Activated CD8-positive, alpha-beta memory T cell treated with anti-CD3 and anti-CD28 coated beads, Interleukin-2, amount 50 U/mL, for 1 hour (primary cell): Measurements from ENCODE around the gene TIMM50.
A peak's percentile ranks its signal among the peaks of the same experiment; 100 is the strongest.
"Not testable (repeated sequence)": the region's sequence is repeated elsewhere in the genome, so short reads cannot be mapped to it uniquely, and the experiment has no call there.

Experiments
- DNase-seq: peaks from one replicate; pipeline ENCODE4 v3.0.0-alpha.2; 2020; ENCODE audit errors: extremely low read depth

The TIMM50 gene

GRCh38 chr19:39480337-39481228, at the start of gene TIMM50:
Gene TIMM50, plus strand, starts transcription at chr19:39480838. Its CDS starts 16 bp downstream, at chr19:39480854.
- DNase-seq, result peak; percentile 90

GRCh38 chr19:39432677-39433025, 48.0 kb upstream of the TIMM50 start:
- DNase-seq, result no peak

DNA sequence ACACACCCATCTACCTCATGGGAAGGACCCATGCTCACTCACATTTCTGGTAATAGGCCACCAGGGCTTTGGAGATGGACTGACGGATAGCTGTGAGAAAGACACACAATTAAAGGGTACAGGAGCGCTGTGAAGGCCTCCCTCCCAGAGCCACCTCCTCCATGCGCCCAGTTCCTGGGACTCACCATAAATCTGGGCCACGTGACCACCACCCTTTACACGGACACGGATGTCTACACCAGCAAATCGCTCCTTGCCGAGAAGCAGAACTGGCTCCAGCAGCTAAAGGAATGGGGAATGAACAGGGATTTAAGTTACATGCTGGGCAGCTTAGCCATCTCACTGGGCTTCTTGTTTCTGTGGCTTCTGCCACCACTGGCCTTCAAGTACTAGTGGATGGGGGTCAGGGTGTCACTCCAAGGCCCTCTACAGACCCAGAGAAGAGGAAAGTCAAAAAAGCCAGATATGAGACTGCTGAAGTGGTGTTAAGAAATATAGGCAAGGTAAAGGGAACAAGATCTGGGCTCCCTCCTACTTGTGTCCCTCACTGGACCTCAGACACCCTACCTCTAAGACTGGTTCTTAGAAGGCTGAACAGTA, 47.1 kb upstream of the TIMM50 start:
- DNase-seq, result no peak

- DNase-seq, result no peak
Observed at GRCh38 chr19:39434123-39435076, 46.2 kb upstream of the TIMM50 start.

GRCh38 chr19:39435499-39436349, 44.9 kb upstream of the TIMM50 start, which contains the start of gene RPS16:
Gene RPS16, minus strand, starts transcription at chr19:39435949. Its CDS starts 54 bp downstream, at chr19:39435895.
- DNase-seq, result peak; percentile 98

DNA sequence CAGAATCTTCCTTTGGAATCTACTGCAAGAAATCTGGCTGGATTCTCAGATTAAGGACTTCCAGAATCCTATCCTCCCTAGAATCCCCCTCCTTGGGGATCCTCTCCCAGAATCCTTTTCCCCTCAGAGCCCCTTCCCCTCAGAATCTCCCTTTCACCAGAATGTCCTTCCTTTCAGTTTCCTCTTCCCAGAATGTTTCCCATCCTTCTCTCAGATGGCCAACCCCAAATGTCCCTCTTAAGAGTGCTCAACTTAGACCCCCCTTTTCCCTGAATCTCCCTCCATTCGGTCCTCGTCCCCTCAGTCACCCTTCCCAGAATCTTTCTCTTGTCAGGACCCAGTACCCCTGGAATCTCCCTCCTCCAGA, 44.3 kb upstream of the TIMM50 start:
- no peak for DNase-seq

DNA sequence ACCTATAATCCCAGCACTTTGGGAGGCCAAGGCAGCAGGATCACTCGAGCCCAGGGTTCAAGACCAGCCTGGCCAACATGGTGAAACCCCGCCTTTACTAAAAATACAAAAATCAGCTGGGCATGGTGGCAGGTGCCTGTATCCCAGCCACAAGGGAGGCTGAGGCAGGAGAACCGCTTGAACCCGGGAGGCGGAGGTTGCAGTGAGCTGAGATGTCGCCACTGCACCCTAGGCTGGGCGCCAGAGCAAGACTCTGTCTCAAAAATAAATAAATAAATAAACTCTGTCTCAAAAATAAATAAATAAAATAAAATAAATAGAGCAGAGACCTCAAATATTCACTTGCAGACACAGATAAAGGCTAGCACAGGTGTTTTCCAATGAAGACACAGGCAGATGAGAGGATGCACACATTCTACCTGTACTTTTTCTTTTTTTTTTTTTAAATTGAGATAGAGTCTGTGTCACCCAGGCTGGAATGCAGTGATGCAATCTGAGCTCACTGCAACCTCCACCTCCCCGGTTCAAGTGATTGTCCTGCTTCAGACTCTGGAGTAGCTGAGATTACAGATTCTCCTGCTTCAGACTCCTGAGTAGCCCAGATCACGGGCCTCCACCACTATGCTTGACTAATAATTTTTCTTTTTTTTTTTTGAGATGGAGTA, 42.2 kb upstream of the TIMM50 start:
- DNase-seq, result no peak

DNA sequence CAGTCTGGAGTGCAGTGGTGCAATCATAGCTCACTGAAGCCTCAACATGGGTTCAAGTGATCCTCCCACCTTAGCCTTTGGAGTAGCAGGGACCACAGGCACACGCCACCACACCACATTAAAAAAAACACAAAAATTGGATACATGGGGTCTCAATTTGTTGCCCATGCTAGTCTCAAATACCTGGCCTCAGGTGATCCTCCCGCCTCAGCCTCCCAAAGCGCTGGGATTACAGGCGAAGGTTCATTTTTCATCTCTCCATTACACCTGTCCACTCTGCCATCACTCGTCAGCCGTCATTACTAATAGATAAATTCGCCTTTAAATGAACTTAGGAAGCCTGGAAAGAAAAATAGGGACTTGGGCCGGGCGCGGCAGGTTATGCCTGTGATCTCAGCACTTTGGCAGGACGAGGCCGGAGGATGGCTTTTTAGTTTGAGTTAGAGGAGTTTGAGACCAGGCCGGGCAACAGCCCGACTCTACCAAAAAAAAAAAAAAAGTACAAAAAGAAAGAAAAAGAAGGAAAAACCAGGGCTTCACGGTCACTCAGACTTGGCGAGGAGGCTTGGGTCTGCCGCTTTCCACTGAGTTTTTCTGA, 35.9 kb upstream of the TIMM50 start:
- no peak for DNase-seq

DNA sequence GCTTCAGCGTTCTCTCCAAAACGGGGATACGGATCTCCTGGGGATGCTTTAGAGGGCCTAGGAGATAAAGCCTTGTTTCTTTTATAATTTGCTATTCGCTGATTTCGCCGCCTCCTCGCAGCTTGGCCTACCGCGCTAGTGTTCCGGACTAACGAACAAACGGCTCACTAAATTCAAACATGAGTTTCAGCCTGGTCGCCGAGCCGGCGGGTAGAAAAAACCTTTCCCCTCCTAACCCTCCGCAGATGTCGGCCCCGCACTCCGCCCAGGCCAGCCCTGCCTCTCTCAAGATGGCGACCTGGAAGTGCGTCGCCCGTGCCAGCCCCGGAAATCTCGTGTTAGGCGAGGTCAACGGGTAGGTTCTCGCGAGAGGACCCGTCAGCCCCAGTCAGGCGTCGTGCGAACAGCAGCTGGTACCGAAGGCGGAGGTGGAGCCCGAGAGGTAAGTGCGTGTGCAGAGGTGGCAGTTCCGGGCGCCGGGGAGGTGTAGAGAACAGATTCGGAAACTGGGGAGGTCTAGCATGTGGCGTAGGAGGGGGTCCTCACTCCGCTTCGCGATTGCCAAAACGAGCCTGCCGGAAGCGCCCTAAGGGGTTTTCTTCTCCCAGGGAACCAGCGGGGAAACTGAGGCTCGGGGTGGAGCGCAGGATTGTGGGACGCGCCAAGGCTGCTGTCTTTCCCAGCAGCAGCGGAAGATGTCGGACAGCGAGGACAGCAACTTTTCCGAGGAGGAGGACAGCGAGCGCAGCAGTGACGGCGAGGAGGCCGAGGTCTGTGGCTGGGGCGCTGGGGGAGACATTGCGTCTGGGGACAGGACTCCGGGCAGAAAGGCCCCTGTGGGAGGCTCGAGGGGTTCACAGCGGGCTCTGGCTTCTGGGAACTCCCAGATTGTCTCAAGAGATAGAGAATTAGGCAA, 35.2 kb upstream of the TIMM50 start, which contains the start of gene SUPT5H:
TSS of gene SUPT5H (plus strand) at position 387 of the 916 bp plus-strand sequence. CDS start at position 696, 309 bp downstream.
- peak; percentile 95 for DNase-seq

DNA sequence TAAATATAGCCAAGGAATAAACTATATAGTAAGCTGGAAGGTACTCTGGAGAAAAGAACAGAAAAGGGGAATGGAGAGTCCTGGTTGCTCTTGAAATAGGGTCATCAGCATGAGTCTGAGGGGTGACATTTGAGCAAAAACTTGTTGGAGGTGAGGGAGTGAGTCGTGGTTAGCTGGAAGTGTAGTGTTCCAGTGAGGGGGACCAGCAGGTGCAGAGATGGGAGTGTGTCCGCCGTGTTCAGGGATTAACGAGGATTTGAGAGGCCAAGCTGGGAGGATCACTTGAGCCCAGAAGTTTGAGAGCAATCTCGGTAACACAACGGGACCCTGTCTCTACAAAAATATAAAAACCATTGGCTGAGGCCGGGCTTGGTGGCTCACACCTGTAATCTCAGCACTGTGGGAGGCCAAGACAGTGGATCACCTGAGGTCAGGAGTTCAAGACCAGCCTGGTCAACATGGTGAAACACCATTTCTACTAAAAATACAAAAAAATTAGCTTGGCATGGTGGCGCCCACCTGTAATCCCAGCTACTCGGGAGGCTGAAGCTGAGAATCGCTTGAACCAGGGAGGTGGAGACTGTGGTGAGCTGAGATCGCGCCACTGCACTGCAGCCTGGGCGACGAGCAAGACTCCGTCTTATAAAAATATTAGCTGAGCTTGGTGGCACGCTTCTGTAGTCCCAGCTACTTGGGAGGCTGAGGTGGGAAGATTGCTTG, 34.1 kb upstream of the TIMM50 start:
- no peak for DNase-seq

DNA sequence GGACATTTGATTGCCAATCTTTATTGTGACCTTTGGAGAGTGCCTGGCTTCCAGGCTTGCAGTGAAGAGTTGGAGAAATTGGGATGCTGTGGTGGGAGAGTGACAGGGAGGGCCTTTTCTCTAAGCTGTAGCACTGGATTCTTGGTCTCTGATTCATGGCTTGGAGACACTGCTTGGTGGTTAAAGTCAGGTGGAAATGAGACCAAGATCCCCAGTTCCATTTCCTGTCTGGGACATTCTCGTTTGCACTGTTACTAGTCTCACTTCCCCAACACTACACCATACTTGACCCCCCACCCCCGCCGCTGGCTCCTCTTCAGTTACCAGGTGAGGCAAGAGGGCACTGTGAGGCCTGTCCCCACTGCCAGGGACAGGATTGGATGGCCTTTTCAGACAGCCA, 32.4 kb upstream of the TIMM50 start:
- DNase-seq, result no peak

GRCh38 chr19:39449116-39449797, 31.4 kb upstream of the TIMM50 start:
- no peak for DNase-seq

GRCh38 chr19:39451257-39451656, 29.4 kb upstream of the TIMM50 start:
- DNase-seq, result not testable (repeated sequence)

- no peak for DNase-seq
Observed at GRCh38 chr19:39463403-39463802, 17.2 kb upstream of the TIMM50 start.

GRCh38 chr19:39465956-39466747, 14.5 kb upstream of the TIMM50 start:
- DNase-seq, result no peak

DNA sequence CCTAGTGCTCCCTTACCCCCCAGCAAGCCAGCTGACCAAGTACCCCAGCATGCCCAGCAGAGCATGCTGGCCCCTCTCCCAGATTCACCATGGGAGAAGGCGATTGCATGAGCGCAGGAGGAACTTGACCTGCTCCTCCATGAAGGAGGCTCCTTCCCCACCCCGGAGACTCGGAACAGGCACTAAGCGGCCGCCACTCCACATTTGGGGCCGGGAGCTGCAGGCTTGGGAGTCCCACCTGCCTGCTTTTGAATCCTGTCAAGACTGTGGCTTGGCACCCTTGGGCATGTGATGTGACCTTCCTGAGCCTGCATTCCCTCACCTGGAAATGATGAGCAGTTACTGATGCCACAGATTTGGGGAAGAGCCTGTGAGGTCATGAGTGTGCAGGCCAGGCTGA, 12.7 kb upstream of the TIMM50 start:
- DNase-seq, result no peak

DNA sequence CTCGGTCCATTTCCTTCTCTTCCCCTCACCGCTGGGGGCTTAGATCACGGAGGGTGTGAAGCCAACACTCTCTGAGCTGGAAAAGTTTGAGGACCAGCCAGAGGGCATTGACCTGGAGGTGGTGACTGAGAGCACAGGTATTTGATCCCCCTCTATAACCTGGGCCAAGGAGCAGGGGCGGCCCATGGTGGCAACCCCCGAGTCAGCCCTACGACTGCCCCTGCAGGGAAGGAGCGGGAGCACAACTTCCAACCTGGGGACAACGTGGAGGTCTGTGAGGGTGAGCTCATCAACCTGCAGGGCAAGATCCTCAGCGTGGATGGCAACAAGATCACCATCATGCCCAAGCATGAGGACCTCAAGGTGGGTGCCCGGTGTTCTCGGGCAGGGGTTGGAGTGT, 11.6 kb upstream of the TIMM50 start:
- no peak for DNase-seq
